Stimulated activated CD4-positive, alpha-beta T cell treated with anti-CD3 and anti-CD28 coated beads, Interleukin-15, amount 100 ng/mL, for 24 hours (primary cell): ENCODE measurements around the gene MYG1.
"Not testable (repeated sequence)": the region's sequence is repeated elsewhere in the genome, so short reads cannot be mapped to it uniquely, and the experiment has no call there.

ENCODE experiments used
- DNase-seq: peaks from one replicate; pipeline ENCODE4 v3.0.0-alpha.2; 2020

Gene MYG1

DNA sequence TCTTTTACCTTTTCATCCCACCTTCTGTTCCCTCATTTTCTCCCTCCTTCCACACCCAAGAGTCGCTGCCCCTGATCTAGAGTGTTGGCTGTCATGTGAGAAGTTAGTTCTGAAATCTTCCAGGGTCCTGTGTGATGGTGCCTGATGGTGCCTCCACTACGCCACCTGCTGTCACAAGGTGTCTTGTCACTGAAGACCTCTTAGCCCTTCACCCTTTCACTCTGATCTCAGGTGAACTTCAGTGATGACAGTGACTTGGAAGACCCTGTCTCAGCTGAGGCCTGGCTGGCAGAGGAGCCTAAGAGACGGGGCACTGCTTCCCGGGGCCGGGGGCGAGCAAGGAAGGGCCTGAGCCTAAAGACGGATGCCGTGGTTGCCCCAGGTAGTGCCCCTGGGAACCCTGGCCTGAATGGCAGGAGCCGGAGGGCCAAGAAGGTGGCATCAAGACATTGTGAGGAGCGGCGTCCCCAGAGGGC, 11.7 kb upstream of the MYG1 start:
- DNase-seq, result peak; percentile 72

DNA sequence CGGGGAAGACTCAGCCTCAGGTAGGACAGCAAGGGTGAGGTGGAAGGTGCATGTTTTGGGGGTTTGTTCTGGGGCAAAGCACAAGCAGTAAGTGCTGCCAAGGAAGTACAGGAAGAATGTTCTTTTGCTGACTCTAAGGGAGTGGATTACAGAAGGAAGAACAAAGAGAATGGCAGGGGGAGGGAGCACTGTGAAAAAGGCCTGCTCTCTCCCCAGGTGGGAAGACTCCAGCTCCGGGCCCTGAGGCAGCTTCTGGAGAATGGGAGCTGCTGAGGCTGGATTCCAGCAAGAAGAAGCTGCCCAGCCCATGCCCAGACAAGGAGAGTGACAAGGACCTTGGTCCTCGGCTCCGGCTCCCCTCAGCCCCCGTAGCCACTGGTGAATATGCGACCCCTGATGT, 11.2 kb upstream of the MYG1 start:
- no peak for DNase-seq

DNA sequence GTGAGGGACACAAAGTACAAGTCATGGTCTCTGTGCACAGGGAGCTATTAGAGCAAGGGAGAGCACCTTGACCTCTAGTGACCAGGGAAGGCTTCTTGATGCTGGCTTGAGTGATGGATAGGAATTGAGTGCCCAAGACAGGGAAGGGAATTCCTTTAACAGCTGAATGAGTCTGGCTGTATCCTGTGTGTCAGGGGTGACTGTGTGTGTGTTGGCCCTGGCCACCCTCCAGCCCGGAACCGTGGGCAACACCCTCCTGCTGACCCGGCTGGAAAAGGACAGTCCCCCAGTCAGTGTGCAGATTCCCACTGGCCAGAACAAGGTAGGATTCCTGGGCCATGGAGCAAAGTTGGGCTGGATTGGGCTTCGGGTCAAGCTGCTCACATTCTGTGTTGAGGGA, 9.6 kb upstream of the MYG1 start:
- no peak for DNase-seq

DNA sequence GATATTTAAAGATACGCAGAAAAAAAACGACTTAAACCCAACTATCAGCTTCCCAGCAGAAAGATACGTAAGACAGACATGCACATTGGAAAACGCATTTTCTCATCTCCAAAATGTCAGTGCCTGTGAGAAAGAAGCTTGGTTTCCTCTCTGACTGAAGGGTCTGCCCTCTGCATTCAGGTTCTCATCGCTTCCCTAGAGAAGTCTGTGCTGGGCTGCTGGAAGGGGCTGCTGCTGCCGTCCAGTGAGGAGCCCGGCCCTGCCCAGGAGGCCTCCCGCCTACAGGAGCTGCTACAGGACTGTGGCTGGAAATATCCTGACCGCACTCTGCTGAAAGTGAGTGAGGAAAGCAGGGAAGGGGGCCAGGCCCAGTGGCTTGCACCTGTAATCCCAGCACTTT, 8.8 kb upstream of the MYG1 start:
- DNase-seq, result peak; percentile 34

DNA sequence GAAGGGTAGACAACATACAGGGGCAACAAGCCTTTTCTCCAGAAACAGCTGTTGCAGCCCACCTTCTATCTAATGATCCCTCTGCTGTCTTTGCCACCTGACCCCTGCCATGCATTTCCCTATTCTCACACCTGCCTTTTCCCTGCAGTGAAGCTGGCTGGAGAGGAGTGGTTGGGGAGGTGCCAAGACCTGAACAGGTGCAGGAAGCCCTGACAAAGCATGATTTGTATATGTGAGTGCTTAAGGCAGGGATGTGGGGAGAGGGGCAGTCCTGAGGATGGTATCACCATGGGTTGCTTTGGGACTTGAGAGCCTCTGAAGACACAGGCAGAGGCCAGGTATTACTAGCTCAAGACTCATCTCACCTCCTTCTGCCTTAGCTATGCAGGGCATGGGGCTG, 7.1 kb upstream of the MYG1 start:
- no peak for DNase-seq

DNA sequence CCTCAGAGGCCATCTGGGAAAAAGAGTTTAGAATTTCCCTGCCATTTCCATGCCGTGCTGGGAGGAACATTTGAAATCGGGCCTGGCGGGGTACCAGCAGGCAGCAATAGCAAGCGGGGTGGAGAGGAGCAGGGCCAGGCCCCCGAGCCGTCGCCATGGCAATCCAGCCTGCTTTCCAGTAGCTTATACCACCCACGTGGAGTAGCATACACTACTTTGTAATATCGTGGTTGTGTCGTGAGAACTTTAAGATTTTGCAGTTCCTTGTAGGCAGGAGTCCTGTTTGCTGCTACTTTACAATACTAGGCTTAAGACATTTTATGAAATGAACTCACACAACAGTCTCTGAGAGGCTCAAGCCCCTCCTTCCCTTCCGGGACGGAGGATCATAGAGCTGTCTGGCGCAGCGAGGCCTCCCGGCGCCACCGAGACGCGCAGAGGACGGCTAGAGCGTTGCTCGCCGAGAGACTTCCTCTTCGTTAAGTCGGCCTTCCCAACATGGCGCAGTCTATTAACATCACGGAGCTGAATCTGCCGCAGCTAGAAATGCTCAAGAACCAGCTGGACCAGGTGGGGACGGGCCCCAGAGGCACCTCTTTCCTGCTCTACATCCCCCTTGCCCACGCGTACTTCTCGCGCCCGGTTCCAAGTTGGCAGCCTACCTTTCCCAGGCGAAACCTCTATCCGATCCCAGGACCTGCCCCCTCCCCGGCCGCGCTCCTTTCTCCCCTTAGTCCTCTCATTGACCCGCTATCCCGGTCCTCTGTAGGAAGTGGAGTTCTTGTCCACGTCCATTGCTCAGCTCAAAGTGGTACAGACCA, 4.2 kb upstream of the MYG1 start, which contains the start of gene PFDN5:
PFDN5 (plus strand) TSS at position 473 of the 821 bp plus-strand sequence; CDS start at position 499, 26 bp downstream.
- DNase-seq, result peak; percentile 91

DNA sequence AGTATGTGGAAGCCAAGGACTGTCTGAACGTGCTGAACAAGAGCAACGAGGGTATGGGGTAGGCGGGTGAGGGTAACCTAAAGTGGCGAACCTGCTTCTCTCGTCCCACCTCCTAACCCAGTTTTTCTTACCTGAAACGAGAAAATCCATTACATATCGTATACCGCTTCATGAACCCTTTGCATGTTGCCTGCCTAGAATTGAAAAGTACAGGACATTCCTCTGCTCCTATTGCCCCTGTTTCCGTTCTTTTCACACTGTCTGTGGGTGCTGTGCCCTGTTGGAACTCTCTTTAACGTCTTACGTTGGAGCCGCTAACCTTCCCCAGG, 3.6 kb upstream of the MYG1 start:
- DNase-seq, result no peak

DNA sequence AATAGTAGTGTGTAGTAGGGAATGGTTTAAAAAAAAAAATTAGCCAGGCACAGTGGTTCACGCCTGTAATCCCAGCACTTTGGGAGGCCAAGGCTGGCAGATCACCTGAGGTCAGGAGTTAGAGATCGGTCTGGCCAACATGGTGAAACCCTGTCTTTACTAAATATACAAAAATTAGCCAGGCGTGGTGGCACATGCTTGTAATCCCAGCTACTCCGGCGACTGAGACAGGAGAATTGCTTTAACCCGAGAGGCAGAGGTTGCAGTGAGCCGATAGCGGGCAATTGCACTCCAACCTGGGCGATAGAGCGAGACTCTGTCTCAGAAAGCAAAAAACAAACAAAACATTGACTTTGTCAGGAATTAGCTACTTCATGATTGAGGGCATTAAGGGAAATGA, 2.4 kb upstream of the MYG1 start:
- DNase-seq, result not testable (repeated sequence)

DNA sequence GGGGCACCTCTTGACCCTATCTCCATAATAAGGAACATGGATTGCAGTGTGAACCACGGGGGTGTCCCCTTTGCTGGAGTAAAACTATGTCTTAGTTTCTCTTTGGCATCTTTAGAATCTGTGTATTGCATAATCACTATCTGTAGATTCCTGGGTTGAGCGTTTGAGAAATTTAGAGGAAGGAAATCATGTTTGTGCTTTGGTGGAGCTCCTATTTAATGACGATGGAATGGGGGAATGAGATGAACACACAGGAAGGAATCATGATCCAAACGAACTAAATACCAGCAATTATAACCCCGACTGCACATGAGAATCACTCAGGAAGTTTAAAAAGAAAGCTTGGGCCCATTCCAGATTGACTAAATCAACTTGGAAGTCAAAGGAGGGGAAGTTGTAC, 1.3 kb upstream of the MYG1 start:
- DNase-seq, result no peak

DNA sequence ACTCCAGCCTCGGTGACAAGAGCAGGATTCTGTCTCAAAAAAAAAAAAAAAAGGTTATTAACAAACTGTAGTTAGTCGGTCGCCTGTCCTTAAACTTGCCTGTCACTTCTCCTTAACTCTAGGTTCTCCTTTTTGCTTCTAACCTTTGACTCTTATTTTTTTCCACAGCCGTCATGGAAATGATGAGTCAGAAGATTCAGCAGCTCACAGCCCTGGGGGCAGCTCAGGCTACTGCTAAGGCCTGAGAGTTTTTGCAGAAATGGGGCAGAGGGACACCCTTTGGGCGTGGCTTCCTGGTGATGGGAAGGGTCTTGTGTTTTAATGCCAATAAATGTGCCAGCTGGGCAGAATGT, 418 bp upstream of the MYG1 start:
- DNase-seq, result peak; percentile 52

DNA sequence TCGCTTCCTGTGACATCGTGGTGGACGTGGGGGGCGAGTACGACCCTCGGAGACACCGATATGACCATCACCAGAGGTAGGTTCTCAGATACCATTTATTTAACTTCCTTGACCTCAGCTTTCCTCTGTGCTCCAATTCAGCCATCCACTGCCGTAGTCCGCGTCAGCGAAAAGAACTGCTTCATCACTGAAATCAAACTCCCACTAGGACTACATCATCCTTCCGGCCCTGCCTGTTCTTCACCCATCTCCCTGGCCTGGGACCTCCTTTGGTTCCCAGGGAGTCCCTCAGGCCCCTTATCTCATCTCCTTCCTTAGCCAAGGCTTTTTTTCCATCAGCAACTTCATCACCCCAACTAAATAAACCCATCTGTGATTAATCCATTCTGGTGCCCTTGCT, 692 bp downstream of the MYG1 start:
- peak; percentile 55 for DNase-seq

DNA sequence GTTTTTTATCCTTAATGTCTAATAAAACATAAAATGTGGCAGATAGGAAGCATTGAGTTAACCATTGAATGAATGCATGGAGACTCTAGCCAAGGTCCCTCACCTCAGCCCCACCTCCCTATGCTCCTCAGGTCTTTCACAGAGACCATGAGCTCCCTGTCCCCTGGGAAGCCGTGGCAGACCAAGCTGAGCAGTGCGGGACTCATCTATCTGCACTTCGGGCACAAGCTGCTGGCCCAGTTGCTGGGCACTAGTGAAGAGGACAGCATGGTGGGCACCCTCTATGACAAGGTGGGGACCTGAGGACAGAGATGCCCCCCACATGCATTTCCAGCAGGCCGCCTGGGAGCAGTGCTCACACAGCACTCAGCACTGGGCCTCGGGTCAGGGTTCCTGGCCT, 3.4 kb downstream of the MYG1 start:
- DNase-seq, result no peak

DNA sequence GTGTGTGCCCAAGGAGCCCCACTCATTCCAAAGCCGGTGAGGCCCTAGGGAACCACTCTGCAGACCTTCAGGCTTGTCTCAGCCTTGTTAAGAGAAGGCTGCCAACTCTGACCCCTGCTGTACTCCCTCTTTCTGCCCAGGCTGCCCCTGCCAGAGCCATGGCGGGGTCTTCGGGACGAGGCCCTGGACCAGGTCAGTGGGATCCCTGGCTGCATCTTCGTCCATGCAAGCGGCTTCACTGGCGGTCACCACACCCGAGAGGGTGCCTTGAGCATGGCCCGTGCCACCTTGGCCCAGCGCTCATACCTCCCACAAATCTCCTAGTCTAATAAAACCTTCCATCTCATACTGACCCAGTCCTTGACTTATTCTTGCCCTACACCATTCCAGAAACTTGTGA, 7.3 kb downstream of the MYG1 start:
- DNase-seq, result no peak

DNA sequence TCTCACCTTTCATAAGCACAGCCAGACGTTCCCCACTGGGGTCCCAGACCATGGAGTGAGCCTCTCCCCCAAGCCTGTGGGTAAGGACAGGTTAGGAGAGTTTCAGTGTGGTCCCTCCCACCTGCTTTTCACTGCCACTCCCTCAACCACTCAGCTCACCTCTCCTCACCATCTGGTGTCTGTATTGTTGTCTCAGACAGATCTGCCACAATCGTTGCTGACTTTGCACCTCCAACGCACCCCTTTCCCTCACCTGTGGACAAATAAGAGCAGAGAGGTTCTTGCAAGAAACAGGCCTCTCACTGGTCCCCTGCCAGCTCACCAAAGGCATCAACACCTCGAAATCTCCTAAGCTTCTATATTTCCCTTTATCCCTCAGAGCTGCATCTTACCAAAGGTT, 8.8 kb downstream of the MYG1 start:
- no peak for DNase-seq

DNA sequence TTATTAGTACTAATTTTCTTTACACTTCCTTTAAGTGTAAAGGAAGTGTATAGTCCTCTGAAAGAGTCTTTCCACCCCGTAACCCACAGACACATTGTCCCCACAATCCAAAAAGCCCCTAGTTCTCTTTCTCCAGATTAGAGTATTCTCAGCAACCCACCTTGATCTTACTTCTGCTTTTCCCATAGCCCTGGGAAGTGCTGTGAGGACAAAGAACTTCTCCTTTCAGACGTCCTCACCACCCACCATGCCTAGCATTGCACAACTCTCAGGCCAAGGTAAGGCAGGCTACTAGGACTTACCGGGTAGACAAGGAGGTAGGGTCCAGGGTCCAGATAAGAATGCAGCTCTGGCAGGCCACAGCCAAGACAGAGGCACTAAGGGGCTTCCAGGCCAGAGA, 14.5 kb downstream of the MYG1 start:
- no peak for DNase-seq

DNA sequence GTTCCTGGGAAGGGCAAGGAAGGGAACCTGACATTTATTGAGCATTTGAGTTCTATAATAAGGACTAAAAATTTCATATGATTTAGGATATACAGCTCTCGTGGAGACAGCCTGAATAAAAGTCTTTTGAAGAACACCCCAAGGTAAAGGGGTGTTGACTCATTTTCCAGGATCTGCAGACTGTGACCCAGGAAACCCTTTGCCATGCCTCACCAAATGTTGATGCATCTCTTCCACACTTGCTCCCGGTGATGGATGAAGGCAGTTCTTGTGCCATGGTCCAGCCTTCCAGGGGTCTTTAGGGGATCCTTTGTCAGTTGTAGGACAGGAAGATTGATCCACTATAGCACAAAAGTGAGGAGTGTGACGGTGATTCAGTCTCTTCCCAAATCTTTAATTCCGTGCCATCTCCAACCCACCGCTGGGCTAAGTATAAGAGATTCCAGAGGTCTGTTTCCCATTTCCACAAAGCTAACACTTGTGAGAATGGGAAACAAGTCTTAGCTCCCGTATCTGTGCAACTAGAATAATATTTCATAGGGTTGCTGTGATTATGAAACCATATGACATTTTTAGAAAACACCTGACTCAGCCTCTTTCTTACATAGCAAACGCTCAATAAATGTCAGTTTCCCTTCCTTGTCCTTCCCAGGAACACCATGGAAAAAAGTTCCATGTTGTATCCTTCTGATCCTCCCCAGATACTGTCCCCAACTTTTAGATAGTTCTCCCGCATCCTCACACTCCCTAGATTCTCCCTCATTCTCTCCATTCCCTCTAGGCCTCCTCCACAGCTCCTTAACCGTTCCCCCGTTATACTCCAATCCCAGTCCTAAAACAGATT, 21.1 kb downstream of the MYG1 start:
- no peak for DNase-seq

DNA sequence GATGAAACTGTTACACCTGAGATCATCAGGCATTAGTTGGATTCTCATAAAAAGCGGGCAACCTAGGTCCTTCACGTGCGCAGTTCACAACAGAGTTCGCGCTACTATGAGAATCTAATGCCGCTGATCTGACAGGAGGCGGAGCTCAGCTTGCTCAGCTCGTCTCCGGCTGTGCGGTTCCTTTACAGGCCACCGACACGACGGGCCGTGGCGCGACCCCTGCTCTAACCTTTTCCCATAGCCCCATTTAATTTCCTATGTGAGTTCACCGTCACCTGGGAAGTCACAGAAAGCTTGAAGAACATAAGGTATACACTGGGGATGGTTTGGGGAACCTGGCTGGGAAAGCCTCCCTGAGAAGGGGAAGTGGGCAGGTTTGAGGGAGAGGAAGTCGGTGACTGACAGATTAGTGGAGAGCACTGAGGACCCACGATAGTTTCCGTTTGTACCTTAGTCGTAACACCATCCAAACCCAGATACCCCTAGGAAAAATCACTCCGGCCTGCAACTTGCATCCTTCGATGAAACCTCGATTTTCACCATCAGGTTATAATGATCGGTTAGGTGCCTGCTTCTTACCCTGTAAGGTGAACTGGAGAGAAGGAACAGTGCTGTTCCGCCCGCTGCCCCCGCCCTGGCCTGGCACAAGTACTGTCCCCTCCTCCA, 24.8 kb downstream of the MYG1 start:
- peak; percentile 72 for DNase-seq

DNA sequence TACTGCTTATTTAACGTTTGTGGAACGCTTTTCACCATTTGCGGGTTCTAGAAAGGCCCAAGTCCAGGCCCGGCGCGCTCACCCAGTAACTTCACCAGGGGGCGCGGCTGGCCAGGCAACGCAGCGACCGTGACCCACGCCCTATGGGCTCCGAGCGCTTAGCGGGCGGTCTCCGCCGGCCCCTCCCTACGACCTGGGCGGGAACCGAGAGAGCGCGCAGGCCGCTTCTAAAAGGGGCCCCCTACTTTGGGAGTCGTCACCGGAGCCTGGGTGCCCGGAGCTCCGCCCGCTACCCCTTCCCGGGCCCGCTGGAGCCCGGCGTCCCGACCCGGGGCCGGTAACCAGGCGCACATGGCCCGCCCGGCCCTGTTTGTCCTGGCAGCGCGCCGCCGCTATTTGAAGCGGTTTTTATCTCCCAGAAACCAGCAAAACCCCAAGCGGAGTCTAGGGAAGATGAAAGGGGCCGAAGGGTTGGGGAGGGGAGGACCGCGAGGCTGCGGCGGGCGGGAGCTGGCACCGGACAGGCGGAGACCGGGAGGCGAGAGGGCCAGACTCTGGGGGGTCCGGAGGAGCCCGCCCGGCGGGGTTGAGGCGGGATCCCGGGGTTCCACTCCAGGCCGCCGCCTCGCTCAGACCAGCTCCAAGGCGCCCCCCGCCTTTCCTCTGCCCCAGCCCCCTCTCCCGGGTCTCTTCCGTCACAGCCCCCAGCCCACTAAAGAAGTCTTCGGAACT, 25.4 kb downstream of the MYG1 start:
- peak; percentile 95 for DNase-seq

DNA sequence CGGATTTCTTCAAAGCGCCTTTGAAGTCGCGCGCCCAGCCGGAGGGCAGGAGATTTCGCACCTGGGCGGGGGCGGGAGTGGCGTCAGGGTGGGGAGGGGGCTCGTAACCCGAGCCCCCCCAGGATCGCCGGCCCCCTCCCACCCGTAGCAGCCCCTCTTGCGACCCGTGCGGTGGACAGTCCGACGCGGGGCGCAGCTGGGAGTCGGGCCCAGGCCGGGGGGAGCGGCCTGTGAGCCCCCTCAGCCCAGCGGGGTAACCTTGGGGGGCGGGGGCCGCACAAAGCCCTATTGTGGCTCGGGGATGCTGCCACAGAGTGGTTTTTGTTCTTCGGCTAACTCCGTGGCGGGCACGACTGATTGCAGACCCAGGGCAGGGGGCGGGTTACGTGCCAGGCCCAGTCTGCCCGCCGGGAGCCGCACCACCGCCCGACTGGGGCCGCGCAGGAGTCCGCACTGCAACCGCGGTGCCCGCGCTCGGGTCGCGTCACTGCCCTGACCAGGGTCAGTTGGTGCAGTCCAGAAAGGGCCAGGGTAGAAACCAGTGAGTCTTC, 26.1 kb downstream of the MYG1 start:
- DNase-seq, result peak; percentile 52

DNA sequence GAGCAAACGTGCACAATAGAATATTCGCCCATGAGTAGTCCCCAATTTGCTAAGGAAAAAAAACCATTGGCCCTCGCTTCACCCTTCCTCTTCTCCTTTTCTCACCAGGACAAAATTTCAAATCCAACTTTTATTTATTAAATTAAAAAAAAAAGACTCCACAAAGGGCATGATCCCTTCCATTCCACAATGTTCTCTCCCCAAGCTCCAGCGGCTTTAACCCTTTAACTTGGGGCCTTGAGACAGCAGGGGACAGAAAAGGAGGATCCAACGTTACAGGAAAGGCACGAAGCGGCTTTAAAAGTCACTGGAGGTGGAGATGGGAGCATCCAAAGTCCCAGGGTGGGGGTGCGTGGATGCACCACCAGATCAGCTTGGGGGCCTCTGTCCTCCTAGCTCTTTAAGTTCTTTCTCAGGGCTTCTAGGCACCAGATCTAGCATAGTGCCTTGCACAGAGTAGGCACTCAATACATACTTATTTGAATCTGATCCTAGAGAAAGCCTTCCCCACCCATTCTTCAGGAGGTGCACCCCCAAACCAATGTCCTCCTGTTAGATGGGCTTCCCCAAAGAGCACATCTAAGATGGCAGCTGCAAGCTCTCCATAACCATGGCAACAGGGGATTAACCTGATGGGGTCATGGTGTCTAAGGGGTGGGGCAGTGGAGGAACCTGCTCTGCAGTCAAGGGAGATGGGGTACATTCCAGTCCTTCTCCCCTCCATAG, 27.1 kb downstream of the MYG1 start:
- DNase-seq, result no peak

DNA sequence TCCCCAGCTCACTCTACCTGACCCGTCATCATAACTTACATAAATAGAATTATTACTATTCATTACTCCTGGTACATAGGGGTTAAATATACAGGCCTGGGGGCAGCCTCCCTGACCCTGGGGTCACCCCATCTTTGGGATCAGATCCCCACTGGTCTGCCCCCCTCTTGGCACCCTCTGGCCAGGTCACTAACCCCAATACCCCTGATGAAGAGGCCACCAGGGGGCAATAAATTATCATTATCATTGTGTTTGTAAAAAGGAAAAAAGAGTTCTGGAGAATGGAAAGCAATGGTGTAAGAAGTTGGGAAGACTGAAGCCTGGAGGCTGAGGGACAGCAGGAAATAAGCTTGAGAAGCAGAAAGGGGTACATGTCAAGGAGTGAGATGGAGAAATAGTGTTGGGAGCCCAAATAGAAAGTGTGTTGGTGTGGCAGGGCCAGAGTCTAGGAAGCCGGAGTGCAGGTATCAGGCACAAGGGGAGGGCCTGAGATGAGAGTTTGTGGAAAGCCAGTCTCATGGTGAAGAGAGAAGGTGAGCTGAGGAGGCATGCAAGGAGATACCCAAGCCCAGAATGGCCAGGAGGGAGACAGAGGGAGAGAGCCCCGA, 28.0 kb downstream of the MYG1 start:
- no peak for DNase-seq

DNA sequence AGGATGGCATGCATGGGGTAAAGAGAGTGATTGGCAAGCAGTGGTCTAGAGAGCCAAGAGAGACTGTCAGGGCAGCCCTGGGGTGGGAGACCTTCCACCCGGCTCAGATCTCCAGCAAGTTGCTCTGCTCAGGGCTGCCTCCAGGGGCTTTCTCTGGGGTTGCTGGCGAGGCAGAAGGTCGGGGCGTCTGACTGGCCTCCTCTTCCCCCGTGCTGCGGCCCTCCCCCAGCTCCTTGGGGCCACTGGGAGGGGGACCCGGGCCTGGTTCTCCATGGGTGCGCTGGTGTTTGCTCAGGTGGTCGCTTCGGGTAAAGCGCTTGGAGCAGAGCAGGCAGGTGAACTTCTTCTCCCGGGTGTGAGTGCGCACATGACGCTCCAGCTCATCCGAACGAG, 28.5 kb downstream of the MYG1 start:
- no peak for DNase-seq
